ENCODE results near the gene ZNF844. TPM values are rescaled to one million over a fixed set of nuclear protein-coding genes. Genes with fewer than 3 reads are reported as not detected.

Gene ZNF844
- total RNA-seq, 2 donors from 2014 or later = 8.3 to 12.4 TPM

GRCh38 chr19:12085074-12085818 is 20.7 kb downstream of the ZNF844 start:
- intact Hi-C loops (cut with DNase I) = no loop called here
- H3K4me3 ChIP-seq = no peak overlapping the region
- H3K9ac ChIP-seq (ENCODE audit: low read depth in 2 of 2, low read length in 2 of 2) = no peak overlapping the region

DNA sequence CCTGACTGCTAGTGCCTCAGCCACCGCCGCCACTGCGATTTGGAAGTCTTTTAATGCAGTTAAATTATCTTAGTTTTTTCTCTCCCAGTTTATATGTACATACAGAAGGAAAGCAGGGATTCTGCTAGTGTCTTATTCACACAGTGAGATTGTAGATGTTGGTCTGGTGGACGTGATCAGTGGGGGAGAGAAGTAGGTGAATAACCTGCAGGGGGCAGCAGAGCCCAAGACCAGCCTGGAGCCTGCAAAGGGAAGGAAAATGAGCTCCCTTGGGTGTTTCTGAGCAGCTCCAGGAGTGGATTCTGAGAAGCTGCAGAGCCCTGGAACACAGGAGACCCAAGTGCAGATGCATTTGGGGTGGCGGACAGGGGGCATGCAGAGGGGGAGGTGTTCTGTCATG is 26.3 kb downstream of the ZNF844 start:
- peak; percentile 73 for DNase-seq
- H3K27ac ChIP-seq = no peak overlapping the region
- H3K9me3 ChIP-seq = no peaks in the 10 kb centered on the region
- TF ChIP-seq CTCF (IDR thresholded peaks at IDR 0.05) = peak; percentile 45
- no peak overlapping the region for H3K9ac ChIP-seq (ENCODE audit: low read depth in 2 of 2, low read length in 2 of 2)
- H3K4me1 ChIP-seq = no peaks in the 10 kb centered on the region
- intact Hi-C loops (cut with DNase I) = no loop called here
- H3K36me3 ChIP-seq = no peaks in the 10 kb centered on the region
- H3K4me3 ChIP-seq = no peak overlapping the region
- no peaks in the 10 kb centered on the region for H3K27me3 ChIP-seq

More at GRCh38 chr19:12085074-12085818, 20.7 kb downstream of the ZNF844 start:
- no peaks in the 10 kb centered on the region for H3K27me3 ChIP-seq
- no peaks in the 10 kb centered on the region for H3K36me3 ChIP-seq
- H3K9me3 ChIP-seq = no peaks in the 10 kb centered on the region
- no peak overlapping the region for H3K27ac ChIP-seq
- H3K4me1 ChIP-seq = no peaks in the 10 kb centered on the region
- no peak for DNase-seq
- TF ChIP-seq CTCF (IDR thresholded peaks at IDR 0.05) = no peak

DNA sequence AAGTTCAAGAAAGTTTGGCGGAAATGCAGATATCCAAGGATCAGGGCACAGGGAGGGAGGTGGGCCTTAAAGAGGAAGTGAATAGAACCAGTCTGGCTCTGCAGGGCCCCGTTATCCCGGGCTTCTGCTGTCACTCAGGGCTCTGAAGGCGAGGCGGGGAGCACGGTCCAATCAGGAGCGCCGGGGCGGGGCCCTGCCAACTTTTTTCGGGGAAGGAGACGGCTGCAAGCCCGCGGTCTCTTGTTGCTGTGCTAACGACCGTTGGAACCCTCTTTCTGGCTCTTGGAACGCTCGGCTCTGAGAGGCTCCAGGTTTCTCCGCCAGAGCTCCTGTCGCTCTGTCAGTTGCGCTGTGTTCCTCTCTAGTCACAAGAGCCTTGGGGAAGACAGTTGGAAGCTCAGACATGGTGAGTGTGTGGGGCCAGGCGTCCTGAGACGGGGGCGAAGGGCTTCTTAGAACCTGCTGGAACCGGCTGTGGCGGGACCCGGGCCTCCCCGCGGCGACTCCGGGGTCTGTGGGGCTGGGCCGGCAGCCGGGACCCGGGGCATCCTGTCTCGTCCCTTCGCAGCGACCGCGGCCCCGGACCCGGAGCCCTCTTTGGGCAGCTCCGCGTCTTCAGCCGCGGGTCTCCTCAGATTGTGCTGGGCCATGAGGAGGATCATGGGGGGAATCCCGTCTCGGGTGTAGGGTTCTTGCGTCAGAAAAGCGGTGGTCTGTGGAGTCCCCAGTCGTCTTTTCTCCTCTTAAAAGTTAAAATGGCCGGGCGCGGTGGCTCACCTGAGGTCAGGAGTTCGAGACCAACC is 27.7 kb downstream of the ZNF844 start:
- intact Hi-C loops (cut with DNase I) = no loop called here
- peak overlapping the region; percentile 67 to 81 for H3K9ac ChIP-seq (ENCODE audit: low read depth in 2 of 2, low read length in 2 of 2)
- peak overlapping the region; percentile 61 for H3K27ac ChIP-seq
- no peaks in the 10 kb centered on the region for H3K36me3 ChIP-seq
- peak overlapping the region; percentile 70 for H3K4me3 ChIP-seq
- no peak for TF ChIP-seq CTCF (IDR thresholded peaks at IDR 0.05)
- H3K4me1 ChIP-seq = no peaks in the 10 kb centered on the region
- no peaks in the 10 kb centered on the region for H3K27me3 ChIP-seq
- DNase-seq = peak; percentile 88
- H3K9me3 ChIP-seq = no peaks in the 10 kb centered on the region

DNA sequence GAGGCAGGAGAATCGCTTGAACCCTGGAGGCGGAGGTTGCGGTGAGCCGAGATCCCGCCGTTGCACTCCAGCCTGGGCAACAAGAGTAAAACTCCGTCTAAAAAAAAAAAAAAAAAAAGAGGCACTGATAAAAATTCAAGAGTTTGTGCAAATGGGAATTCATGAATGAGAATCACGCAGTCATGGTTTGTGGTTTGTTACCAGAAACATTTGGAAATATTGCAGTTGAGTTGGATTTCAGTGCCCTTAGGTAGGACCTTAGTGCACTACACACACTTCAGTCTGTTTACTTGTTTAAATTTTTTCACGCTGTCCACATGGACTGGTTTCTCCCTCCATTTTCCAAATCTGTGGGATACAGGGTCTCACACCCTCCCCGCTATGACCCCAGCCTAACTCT is 28.4 kb downstream of the ZNF844 start:
- no peaks in the 10 kb centered on the region for H3K27me3 ChIP-seq
- peak overlapping the region; percentile 70 for H3K4me3 ChIP-seq
- intact Hi-C loops (cut with DNase I) = no loop called here
- no peak for TF ChIP-seq CTCF (IDR thresholded peaks at IDR 0.05)
- no peaks in the 10 kb centered on the region for H3K4me1 ChIP-seq
- no peak for DNase-seq
- no peak overlapping the region for H3K9ac ChIP-seq (ENCODE audit: low read depth in 2 of 2, low read length in 2 of 2)
- H3K36me3 ChIP-seq = no peaks in the 10 kb centered on the region
- no peak overlapping the region for H3K27ac ChIP-seq
- H3K9me3 ChIP-seq = no peaks in the 10 kb centered on the region

DNA sequence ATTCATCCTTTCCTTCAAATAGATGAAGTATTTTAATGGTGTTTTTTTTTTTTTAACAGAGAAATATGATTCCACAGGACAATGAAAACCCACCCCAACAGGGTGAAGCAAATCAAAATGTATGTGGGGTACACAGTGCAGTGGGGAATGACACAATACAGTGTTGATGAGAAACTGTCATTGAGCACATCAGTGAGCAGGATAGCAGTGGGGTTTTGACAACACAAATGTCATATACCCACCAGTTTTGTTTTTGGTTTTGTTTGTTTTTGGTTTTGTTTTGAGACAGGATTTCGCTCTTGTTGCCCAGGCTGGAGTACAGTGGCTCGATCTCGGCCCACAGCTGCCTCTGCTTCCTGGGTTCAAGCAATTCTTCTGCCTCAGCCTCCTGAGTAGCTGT is 29.2 kb downstream of the ZNF844 start:
- H3K27ac ChIP-seq = no peak overlapping the region
- no peak overlapping the region for H3K4me3 ChIP-seq
- H3K9ac ChIP-seq (ENCODE audit: low read depth in 2 of 2, low read length in 2 of 2) = no peak overlapping the region
- H3K27me3 ChIP-seq = no peaks in the 10 kb centered on the region
- H3K4me1 ChIP-seq = no peaks in the 10 kb centered on the region
- H3K9me3 ChIP-seq = no peaks in the 10 kb centered on the region
- intact Hi-C loops (cut with DNase I) = no loop called here
- H3K36me3 ChIP-seq = no peaks in the 10 kb centered on the region
- no peak for TF ChIP-seq CTCF (IDR thresholded peaks at IDR 0.05)
- DNase-seq = no peak
